GM12865 (cell line): Measurements from ENCODE around the gene JAKMIP1.
"Not testable (repeated sequence)": the region's sequence is repeated elsewhere in the genome, so short reads cannot be mapped to it uniquely, and the experiment has no call there.

Experiments used
- DNase-seq: peaks from one replicate; pipeline ENCODE4 v3.0.0; 2010; ENCODE audit warnings: low read depth
- H3K4me3 ChIP-seq: 2 replicates; pipeline ENCODE4 v1.5.1; 2011; ENCODE audit warnings: mild to moderate bottlenecking, low read depth, low read length, control low read depth
- CTCF ChIP-seq: IDR thresholded peaks from 2 replicates; pipeline ENCODE4 v1.5.1; 2011; ENCODE audit warnings: low read length, control low read depth, low read depth, inconsistent platforms; ENCODE audit not compliant: insufficient read depth; ENCODE audit errors: missing control alignments

Gene JAKMIP1

DNA sequence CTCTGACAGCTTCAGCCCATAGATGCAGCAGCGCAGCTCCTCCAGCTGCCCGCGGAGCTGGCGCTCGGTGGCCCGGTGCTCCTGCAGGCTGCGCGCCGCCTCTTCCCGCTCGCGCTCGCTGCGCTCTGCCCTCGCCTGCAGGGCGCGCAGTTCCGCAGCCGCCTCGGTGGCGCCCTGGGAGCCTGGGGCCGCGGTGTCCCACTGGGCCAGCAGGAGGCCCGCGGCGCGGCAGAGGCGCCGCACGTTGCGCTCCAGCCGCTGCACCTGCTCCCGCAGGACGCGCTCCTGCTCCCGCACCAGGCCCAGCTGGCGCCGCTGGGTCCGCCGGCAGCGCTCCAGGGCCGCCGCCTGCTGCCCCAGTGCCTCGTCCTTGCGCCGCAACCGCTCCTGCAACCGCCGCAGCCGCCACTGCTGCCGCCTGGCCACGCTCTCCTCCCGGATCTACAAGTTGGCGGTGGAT lies 192.2 kb downstream of the JAKMIP1 start:
- no peak for TF ChIP-seq CTCF
- H3K4me3 ChIP-seq: no peak overlapping the region
- no peak for DNase-seq

GRCh38 chr4:6005175-6005574 lies 195.2 kb downstream of the JAKMIP1 start:
- H3K4me3 ChIP-seq: no peak overlapping the region
- no peak for DNase-seq
- TF ChIP-seq CTCF: no peak

- not testable (repeated sequence) for DNase-seq, H3K4me3 ChIP-seq
Measured at GRCh38 chr4:6003485-6003884, 196.9 kb downstream of the JAKMIP1 start.

DNA sequence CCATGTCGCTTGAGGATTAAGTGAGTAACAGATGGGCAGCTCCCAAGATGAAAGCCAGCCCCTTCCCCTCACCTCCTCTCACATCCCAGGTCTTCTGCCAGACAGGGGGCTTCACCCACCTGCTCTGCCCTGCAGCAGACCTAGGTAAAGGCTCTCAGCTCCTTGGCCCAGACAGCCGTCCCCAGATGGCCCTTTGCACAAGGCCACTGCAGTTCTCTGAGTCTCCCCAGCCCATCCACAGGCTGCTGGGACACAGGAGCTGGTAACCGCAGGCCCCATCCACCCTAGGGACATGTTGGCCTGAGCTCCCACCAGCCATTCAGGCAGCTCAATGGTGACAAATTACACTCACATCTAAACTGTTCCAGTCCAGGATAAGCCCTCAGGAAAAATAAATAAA lies 197.4 kb downstream of the JAKMIP1 start:
- H3K4me3 ChIP-seq: no peak overlapping the region
- TF ChIP-seq CTCF: no peak
- no peak for DNase-seq

DNA sequence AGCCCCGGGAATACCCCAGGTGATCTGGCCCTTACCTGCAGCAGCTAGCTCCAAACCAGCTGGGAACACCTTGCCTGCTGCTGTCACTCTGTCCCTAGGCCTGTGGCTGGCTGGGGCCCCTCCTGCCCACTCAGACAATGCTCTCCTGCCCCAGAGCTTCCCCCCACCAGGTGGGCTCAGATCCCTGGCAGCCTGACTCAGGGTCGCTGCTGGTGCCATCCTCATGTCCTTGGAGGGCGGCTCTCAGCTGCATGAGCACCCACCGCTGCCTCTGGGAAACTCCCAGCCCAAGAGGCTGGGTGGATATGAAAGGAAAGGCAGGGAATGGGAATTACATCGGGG lies 197.9 kb downstream of the JAKMIP1 start:
- no peak for DNase-seq
- no peak for TF ChIP-seq CTCF
- no peak overlapping the region for H3K4me3 ChIP-seq

GRCh38 chr4:6001680-6002491 lies 198.5 kb downstream of the JAKMIP1 start:
- no peak for TF ChIP-seq CTCF

DNA sequence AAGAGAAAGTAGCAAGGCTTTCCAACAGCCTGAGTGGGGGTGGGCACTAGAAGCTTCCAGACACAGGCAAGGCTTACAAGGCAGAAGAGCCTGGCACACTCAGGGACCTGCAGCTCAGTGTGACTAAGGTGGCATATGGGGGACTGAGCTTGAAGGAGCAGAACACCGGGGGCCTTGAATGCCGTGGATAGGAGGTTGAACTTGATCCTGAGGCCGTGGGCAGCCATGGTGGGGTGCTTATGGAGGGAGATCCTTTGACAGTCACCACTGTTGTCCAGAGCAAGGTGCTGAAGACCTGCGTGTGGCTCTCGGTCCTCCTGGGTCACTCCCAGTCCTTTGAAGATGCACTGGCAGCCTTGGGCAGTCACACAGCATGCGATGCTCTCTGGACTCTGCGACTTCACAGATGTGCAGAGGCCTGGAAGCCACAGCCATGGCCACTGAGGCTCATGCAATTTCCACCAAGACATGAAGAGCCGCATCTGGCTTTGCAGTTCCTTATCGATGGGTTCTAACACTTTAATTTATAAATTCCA lies 200.5 kb downstream of the JAKMIP1 start:
- TF ChIP-seq CTCF: no peak
- H3K4me3 ChIP-seq: no peak overlapping the region
- DNase-seq: no peak

More at GRCh38 chr4:6001680-6002491, 198.5 kb downstream of the JAKMIP1 start:
- no peak overlapping the region for H3K4me3 ChIP-seq
- no peak for DNase-seq
